Spleen (tissue), 7 donors: ENCODE measurements around the gene CERS5.
"Not testable (repeated sequence)": the region's sequence is repeated elsewhere in the genome, so short reads cannot be mapped to it uniquely, and the experiment has no call there.

Experiments used
- POLR2AphosphoS5 ChIP-seq, 3 donors: sonication (generic); formaldehyde crosslinking; IDR thresholded peaks; one replicate each; pipeline ENCODE4 v1.5.1; 2017; ENCODE audit warnings: antibody characterized with exemption in 3 of 3
- TF ChIP-seq, protein P1 (sequence below), 11 experiments: fragments of 200-600 bp in 7 of 11; fragments of 450-650 bp in 4 of 11; sonication (generic) in 4 of 11; IDR thresholded peaks in 8 of 11; conservative IDR thresholded peaks in 3 of 11; 1 replicate in 7 of 11; 2 replicates in 4 of 11; pipeline versions ENCODE4 v1.4.0 to v1.8.0; 2016 to 2021; ENCODE audit warnings: antibody characterized with exemption in 11 of 11, inconsistent platforms in 4 of 11, mild to moderate bottlenecking in 1 of 11
- donor health status: DM: no; HTN: no; CAD: no; lungs with moderate emphysema.
- donor health status: DM: no; HTN: no; CAD: no.
- donor health status: DM: no; HTN: no; CAD: no.

- not testable (repeated sequence) for TF ChIP-seq POLR2AphosphoS5 (IDR thresholded peaks at IDR 0.05)
- TF ChIP-seq, protein P1, sequence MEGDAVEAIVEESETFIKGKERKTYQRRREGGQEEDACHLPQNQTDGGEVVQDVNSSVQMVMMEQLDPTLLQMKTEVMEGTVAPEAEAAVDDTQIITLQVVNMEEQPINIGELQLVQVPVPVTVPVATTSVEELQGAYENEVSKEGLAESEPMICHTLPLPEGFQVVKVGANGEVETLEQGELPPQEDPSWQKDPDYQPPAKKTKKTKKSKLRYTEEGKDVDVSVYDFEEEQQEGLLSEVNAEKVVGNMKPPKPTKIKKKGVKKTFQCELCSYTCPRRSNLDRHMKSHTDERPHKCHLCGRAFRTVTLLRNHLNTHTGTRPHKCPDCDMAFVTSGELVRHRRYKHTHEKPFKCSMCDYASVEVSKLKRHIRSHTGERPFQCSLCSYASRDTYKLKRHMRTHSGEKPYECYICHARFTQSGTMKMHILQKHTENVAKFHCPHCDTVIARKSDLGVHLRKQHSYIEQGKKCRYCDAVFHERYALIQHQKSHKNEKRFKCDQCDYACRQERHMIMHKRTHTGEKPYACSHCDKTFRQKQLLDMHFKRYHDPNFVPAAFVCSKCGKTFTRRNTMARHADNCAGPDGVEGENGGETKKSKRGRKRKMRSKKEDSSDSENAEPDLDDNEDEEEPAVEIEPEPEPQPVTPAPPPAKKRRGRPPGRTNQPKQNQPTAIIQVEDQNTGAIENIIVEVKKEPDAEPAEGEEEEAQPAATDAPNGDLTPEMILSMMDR (IDR thresholded peaks at IDR 0.05 in 8 of 11, conservative IDR thresholded peaks at IDR 0.05 in 3 of 11), result not testable (repeated sequence)
Measured at GRCh38 chr12:50154947-50155346, 12.2 kb downstream of the CERS5 start.
